ENCODE measurements around the gene ATRN.

DNA sequence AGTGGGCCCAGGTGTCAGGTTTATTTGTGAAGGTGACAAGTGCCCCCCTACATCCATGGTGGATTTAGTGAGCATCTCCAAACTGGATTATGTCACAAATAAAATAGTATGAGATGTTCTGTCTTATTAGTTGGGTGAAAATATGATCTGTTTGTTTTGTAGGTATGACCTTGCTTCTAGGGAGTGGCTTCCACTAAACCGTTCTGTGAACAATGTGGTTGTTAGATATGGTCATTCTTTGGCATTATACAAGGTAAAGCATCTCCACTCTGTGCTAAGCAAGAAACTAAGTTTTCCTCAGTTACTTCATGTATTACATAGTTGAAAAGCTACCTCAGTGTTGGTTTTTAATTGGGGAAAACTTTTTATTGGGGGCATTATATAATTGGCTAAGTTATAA is 88.4 kb downstream of the ATRN start:
- TF ChIP-seq EP300 (IDR thresholded peaks at IDR 0.05): no peak
- TF ChIP-seq CTCF (IDR thresholded peaks at IDR 0.05): no peak
